GM20000 (cell line): Measurements from ENCODE around the gene ANKLE2.

Experiments
- DNase-seq: peaks from one replicate; pipeline ENCODE4 v3.0.0; 2012; ENCODE audit warnings: low spot score
- TF ChIP-seq, protein P1 (sequence below): IDR thresholded peaks from 2 replicates; pipeline ENCODE4 v1.5.1; 2012; ENCODE audit warnings: mild to moderate bottlenecking, control low read depth; ENCODE audit errors: extremely low read depth, missing control alignments

Gene ANKLE2

DNA sequence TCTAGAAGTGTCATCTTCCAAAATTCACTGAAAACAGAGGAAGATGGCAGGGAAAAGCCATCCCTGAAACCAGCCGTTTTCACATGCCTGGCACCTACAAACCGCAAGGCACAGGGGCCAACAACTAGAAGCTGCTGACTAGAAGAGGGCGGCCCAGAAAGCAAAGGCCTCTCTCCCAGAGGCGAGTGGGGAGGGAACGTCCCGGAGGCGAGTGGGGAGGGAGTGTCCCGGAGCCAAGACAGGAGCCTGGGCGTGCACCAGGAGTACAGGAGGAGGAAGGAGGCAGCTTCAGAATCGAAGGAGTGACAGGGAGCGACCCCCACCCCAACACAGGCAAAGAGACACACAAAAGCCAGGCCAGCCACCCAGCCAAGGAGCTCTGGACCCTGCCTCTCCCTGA, 21.0 kb downstream of the ANKLE2 start:
- no peak for DNase-seq
- TF ChIP-seq, protein P1, sequence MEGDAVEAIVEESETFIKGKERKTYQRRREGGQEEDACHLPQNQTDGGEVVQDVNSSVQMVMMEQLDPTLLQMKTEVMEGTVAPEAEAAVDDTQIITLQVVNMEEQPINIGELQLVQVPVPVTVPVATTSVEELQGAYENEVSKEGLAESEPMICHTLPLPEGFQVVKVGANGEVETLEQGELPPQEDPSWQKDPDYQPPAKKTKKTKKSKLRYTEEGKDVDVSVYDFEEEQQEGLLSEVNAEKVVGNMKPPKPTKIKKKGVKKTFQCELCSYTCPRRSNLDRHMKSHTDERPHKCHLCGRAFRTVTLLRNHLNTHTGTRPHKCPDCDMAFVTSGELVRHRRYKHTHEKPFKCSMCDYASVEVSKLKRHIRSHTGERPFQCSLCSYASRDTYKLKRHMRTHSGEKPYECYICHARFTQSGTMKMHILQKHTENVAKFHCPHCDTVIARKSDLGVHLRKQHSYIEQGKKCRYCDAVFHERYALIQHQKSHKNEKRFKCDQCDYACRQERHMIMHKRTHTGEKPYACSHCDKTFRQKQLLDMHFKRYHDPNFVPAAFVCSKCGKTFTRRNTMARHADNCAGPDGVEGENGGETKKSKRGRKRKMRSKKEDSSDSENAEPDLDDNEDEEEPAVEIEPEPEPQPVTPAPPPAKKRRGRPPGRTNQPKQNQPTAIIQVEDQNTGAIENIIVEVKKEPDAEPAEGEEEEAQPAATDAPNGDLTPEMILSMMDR, result no peak

DNA sequence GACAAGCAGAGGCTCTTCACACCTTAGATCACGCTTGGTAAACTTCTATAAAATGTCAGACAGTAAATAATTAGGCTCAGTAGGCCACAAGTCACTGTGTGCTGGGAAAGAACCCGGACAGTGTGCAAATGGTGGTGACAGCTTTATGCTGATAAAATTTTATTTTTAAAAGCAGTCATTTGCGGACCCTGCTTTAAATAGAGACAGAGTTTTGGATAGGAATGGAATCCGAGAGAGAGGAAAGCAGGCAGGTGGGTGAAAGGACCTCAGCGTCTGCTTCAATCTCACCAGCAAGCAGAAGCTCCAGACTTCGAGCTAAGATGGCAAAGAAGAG, 21.4 kb downstream of the ANKLE2 start:
- TF ChIP-seq, protein P1, result no peak
- DNase-seq, result no peak

DNA sequence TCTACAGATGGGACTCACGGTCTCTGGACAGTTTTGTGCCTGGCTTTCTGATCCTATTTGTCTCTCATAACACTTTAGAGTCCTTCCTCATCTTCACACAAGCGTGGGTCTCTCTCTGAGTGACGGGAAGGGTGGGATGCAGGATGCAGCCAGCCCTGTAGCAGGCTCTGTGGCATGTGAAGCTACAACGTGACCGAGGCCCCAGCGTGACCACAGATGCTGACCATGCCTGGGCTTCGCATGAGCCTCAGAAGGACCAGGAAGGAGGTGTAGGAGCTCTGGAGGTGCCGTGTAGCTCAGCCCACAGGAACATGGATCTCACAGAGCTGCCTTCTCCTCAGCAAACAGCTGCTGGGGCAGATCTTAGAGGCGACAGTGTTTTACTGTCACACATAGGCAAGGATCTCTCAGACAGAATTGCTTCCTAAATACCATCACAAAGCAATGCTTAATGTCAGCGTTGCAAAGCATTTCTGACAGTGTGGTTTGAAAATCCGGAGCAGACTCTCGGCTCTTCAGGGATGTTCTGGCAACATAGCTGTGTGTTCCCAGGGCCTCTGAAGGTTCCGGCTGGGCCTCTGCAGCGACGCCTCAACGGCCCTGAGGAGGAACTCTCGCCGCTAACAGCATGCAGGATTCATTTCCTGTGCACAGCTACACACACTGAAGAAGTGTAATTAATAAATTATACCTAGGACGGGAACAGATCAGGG, 21.9 kb downstream of the ANKLE2 start:
- DNase-seq, result no peak
- TF ChIP-seq, protein P1, result no peak

DNA sequence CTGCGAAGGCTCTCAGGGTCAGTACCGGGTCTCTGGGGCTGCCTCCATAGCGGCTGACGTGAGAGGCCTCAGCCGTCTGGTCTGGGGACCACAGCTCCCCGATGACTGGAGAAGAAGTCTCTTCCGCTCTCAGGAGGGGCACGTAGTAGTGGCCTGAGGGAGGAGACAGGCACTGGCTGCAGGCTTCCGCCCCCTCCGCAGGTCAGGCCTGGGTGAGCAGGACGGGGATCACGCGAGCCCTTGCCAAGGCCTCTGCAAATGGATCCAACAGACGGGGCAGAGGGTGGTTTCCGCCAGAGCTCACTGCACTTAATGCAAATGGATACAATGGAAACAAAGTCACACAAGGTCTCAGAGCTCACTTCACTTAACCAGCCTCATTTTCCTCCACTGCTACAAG, 24.7 kb downstream of the ANKLE2 start:
- TF ChIP-seq, protein P1, result no peak
- DNase-seq, result no peak

DNA sequence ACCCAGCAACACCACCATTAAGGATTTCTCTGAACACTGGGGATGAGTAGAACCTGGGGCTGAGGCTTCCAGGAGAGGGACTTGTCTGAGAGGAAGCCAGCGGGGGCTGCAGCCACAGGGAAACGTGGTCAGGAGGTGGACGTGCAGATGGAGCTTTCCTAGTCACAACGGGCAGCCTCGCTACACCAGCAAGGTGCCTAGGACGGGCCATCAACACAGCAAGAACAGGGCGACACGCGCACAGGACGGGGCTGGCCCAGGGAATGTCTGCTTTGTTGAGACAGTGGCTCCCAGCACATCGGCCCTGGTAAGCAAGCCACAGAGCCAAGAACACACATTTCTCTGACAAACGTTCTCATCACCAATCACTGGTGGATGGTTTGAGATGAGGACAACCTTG, 25.3 kb downstream of the ANKLE2 start:
- no peak for DNase-seq
- TF ChIP-seq, protein P1, result no peak

DNA sequence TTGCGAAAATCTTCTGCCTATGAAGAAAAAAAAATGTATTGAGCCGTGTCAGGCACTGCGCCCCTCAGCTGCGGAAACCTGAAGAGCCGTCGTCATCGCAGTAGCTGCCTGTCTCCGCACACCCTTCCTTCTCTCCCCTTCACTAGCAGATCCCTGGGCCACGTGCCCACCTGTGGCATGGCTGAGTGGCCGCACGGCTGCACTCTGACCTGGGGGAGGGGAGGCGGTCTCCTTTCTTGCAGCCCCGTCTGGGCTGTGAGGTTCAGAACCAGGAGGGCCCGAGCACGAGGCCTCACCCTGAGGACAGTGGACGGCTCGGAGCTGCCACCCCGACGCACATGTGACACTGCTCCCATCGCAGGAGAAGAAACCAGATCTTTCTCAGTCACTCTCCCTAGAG, 26.1 kb downstream of the ANKLE2 start:
- TF ChIP-seq, protein P1, result no peak
- DNase-seq, result no peak

DNA sequence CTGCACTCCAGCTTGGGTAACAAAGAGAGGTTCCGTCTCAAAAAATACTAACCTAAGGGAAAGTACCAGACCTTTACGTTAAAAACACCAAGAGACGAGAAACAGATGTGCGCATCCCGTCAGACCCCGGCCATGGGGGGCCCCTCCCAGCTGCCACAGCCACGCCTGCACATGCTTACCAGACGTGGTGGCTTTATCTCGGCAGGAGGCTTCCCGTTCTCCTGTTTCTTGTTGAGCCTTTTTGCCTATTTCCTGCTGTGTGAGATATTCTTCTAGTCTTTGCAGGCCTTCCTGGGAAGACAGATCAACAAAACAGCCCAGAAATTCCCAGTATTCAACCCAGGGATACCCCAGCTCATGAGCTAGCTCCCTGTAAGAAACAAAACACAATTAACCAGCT, 27.4 kb downstream of the ANKLE2 start:
- no peak for DNase-seq
- TF ChIP-seq, protein P1, result no peak
